Thyroid gland (tissue), 4 donors: ENCODE data around the gene PAAF1. TPM values are rescaled to one million over a fixed set of nuclear protein-coding genes. Genes with fewer than 3 reads are reported as not detected.
"Not testable (repeated sequence)": the region's sequence is repeated elsewhere in the genome, so short reads cannot be mapped to it uniquely, and the experiment has no call there.

ENCODE experiments used
- DNase-seq, 2 donors: peaks; one replicate each; pipeline ENCODE4 v3.0.0-alpha.2; 2019
- H3K27ac ChIP-seq, 3 donors: fragments of 200-600 bp; sonication (generic); 1 replicate in 2 of 3; 2 replicates in 1 of 3; pipeline ENCODE4 v1.5.1; 2016 to 2019; ENCODE audit warnings: mild to moderate bottlenecking in 1 of 3, moderate library complexity in 1 of 3
- H3K27me3 ChIP-seq: fragments of 200-600 bp; sonication (generic); one replicate; pipeline ENCODE4 v1.5.1; 2019
- H3K36me3 ChIP-seq, 2 donors: fragments of 200-600 bp; sonication (generic); one replicate each; pipeline ENCODE4 v1.5.1; 2016 to 2019
- H3K4me1 ChIP-seq, 2 donors: fragments of 200-600 bp; sonication (generic); one replicate each; pipeline ENCODE4 v1.5.1; 2017 to 2019
- H3K4me3 ChIP-seq, 3 donors: fragments of 200-600 bp; sonication (generic); replicated peaks in 1 of 3; 1 replicate in 2 of 3; 2 replicates in 1 of 3; pipeline ENCODE4 v1.5.1; 2016; ENCODE audit warnings: mild to moderate bottlenecking in 1 of 3
- H3K9me3 ChIP-seq: fragments of 200-600 bp; sonication (generic); one replicate; pipeline ENCODE4 v1.5.1; 2017
- CTCF ChIP-seq, 6 experiments: fragments of 200-600 bp in 3 of 6; fragments of 450-650 bp in 3 of 6; sonication (generic) in 3 of 6; IDR thresholded peaks; one replicate each; pipeline ENCODE4 v1.5.1; 2016 to 2019; ENCODE audit warnings: antibody characterized with exemption in 6 of 6, mild to moderate bottlenecking in 2 of 6, inconsistent platforms in 1 of 6, moderate library complexity in 1 of 6
- POLR2A ChIP-seq, 2 donors: fragments of 450-650 bp; IDR thresholded peaks; one replicate each; pipeline ENCODE4 v1.6.1; 2017; ENCODE audit warnings: antibody characterized with exemption in 2 of 2, mild to moderate bottlenecking in 2 of 2, moderate library complexity in 1 of 2
- WGBS, 2 donors: methylation state at CpG; one replicate each; pipeline ENCODE4 v1.1.5; 2017; 5-methylcytosine and 5-hydroxymethylcytosine counted together
- intact Hi-C: fragments of 100-400 bp; cut with DNase I; formaldehyde crosslinking; loops from one replicate; pipeline ENCODE4 v1.15.1; 2023
- total RNA-seq, 4 donors: library from RNA; depleted of rRNA; stranded (reverse); fragments of >200 nt; gene quantifications; one replicate each; pipeline ENCODE4 v1.2.3, GENCODE V29; 2016

The PAAF1 gene
- total RNA-seq, 4 donors from 2014 or later, result 10.0 to 23.3 (median 15.9) TPM

- H3K4me1 ChIP-seq, result peaks cover 12 to 14% of the 10 kb centered on the region in 2 donors
- TF ChIP-seq POLR2A (IDR thresholded peaks at IDR 0.05), result no peak
- no peak for TF ChIP-seq CTCF (IDR thresholded peaks at IDR 0.05)
- no peaks in the 10 kb centered on the region for H3K27me3 ChIP-seq
- no peak for DNase-seq
- 83 to 90% methylated on average over 1 of the region's 1 CpG for WGBS, 2 donors
- no peaks in the 10 kb centered on the region for H3K9me3 ChIP-seq
- intact Hi-C loops, result loop anchor here (5.0 kb wide), 1 partner anchor 91 kb away; the partner anchor contains the start of gene MRPL48
- H3K27ac ChIP-seq, result no peak overlapping the region
- no peak overlapping the region for H3K4me3 ChIP-seq
- no peaks in the 10 kb centered on the region for H3K36me3 ChIP-seq
Observed at GRCh38 chr11:73878771-73879170, 2.0 kb downstream of the PAAF1 start.

- H3K9me3 ChIP-seq, H3K27ac ChIP-seq, H3K36me3 ChIP-seq, DNase-seq, intact Hi-C loops, H3K27me3 ChIP-seq, H3K4me3 ChIP-seq: not testable (repeated sequence)
- 88 to 93% methylated on average over 10 of the region's 10 CpGs for WGBS, 2 donors
- H3K4me1 ChIP-seq, result peaks cover 10 to 12% of the 10 kb centered on the region in 2 donors
Observed at GRCh38 chr11:73880449-73880848, 3.6 kb downstream of the PAAF1 start.

- Histone ChIP-seq H3K27ac (no peak overlapping the region), H3K27me3 (no peaks in the 10 kb centered on the region), H3K4me1 (no peaks in the 10 kb centered on the region), H3K9me3 (no peaks in the 10 kb centered on the region), H3K4me3 (no peak overlapping the region), H3K36me3 (no peaks in the 10 kb centered on the region)
- DNase-seq, result no peak
- 94% methylated on average over 2 of the region's 2 CpGs for WGBS, 2 donors
- TF ChIP-seq POLR2A (IDR thresholded peaks at IDR 0.05), result no peak
- TF ChIP-seq CTCF (IDR thresholded peaks at IDR 0.05), result no peak
- intact Hi-C loops, result no loop called here
Observed at GRCh38 chr11:73883856-73884255, 7.1 kb downstream of the PAAF1 start.

GRCh38 chr11:73888244-73888643, 11.4 kb downstream of the PAAF1 start:
- no peak for DNase-seq
- peaks cover 0 to 2% of the 10 kb centered on the region in 2 donors for H3K36me3 ChIP-seq
- no peak overlapping the region for H3K27ac ChIP-seq
- WGBS, 2 donors, result 93 to 96% methylated on average over 3 of the region's 3 CpGs
- intact Hi-C loops, result no loop called here
- TF ChIP-seq CTCF (IDR thresholded peaks at IDR 0.05) (no peak), POLR2A (IDR thresholded peaks at IDR 0.05) (no peak)
- H3K27me3 ChIP-seq, result no peaks in the 10 kb centered on the region
- H3K9me3 ChIP-seq, result no peaks in the 10 kb centered on the region
- no peaks in the 10 kb centered on the region for H3K4me1 ChIP-seq
- no peak overlapping the region for H3K4me3 ChIP-seq

GRCh38 chr11:73889019-73889418, 12.2 kb downstream of the PAAF1 start:
- DNase-seq, result no peak
- intact Hi-C loops, result no loop called here
- Histone ChIP-seq H3K27ac (no peak overlapping the region), H3K4me3 (no peak overlapping the region), H3K36me3 (peaks cover 2% of the 10 kb centered on the region in 2 donors), H3K27me3 (no peaks in the 10 kb centered on the region), H3K4me1 (no peaks in the 10 kb centered on the region), H3K9me3 (no peaks in the 10 kb centered on the region)
- TF ChIP-seq POLR2A (IDR thresholded peaks at IDR 0.05), result no peak
- TF ChIP-seq CTCF (IDR thresholded peaks at IDR 0.05), result no peak
- 65 to 68% methylated on average over 1 of the region's 1 CpG for WGBS, 2 donors

GRCh38 chr11:73889536-73889935, 12.7 kb downstream of the PAAF1 start:
- H3K4me3 ChIP-seq, result no peak overlapping the region
- no peaks in the 10 kb centered on the region for H3K4me1 ChIP-seq
- TF ChIP-seq POLR2A (IDR thresholded peaks at IDR 0.05) (no peak), CTCF (IDR thresholded peaks at IDR 0.05) (no peak)
- intact Hi-C loops, result no loop called here
- no peaks in the 10 kb centered on the region for H3K27me3 ChIP-seq
- no peaks in the 10 kb centered on the region for H3K9me3 ChIP-seq
- DNase-seq, result no peak
- H3K36me3 ChIP-seq, result peaks cover 2 to 5% of the 10 kb centered on the region in 2 donors
- WGBS, 2 donors, result 78 to 83% methylated on average over 1 of the region's 1 CpG
- H3K27ac ChIP-seq, result no peak overlapping the region
